ENCODE results near the gene ATOH8. TPM values are rescaled to one million over a fixed set of nuclear protein-coding genes. Genes with fewer than 3 reads are reported as not detected.

ATOH8 gene
- total RNA-seq, 3 donors from 2014 or later, result 20.8 to 167 (median 46.2) TPM

DNA sequence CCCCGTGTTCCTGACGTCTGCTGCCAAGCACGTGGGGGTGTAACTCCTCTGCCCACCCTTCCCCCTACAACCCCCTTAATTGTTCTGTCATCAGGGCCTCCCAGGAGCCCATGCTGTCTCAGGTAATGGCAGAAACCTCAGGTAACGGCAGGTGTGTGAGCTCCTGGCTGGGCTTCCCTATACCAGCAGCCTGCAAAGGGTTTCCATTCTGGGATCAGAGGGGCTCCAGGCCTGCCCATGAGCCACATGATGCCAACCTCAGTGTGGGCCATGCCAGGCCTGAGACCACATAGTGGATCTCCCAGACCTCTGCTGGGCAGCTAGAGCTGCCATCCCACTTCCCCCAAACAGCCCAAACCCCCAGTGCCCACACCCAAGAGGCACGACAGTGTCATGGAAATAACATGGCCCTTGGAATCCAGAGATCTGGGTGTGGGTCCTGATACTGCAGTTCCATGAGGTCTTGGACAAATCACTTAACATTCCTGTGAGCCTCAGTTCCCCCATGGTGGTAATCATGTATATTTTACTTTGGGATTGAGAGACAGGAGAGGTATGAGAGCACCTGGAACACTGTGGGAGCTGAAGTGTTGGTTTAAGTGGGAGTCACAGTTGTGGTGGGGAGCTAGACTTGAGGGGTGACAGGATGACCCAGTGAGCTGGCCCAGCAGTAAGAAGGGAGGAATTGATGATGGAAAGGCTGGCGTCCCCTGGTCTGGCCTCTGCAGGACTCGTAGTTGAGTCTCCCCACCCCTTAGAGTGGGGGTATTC is 59.6 kb downstream of the ATOH8 start:
- Histone ChIP-seq H3K27me3 (no peaks in the 10 kb centered on the region), H3K27ac (no peak overlapping the region), H3K9me3 (no peaks in the 10 kb centered on the region), H3K36me3 (no peaks in the 10 kb centered on the region), H3K4me1 (no peaks in the 10 kb centered on the region), H3K4me3 (no peak overlapping the region)
- TF ChIP-seq, protein P1, sequence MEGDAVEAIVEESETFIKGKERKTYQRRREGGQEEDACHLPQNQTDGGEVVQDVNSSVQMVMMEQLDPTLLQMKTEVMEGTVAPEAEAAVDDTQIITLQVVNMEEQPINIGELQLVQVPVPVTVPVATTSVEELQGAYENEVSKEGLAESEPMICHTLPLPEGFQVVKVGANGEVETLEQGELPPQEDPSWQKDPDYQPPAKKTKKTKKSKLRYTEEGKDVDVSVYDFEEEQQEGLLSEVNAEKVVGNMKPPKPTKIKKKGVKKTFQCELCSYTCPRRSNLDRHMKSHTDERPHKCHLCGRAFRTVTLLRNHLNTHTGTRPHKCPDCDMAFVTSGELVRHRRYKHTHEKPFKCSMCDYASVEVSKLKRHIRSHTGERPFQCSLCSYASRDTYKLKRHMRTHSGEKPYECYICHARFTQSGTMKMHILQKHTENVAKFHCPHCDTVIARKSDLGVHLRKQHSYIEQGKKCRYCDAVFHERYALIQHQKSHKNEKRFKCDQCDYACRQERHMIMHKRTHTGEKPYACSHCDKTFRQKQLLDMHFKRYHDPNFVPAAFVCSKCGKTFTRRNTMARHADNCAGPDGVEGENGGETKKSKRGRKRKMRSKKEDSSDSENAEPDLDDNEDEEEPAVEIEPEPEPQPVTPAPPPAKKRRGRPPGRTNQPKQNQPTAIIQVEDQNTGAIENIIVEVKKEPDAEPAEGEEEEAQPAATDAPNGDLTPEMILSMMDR (IDR thresholded peaks at IDR 0.05), result no peak
- no peak for TF ChIP-seq POLR2A (IDR thresholded peaks at IDR 0.05)
- no peak for TF ChIP-seq POLR2AphosphoS5 (IDR thresholded peaks at IDR 0.05)
- DNase-seq (ENCODE audit: low spot score in 2 of 2), result no peak
- intact Hi-C loops (cut with DNase I; ENCODE audit: low total_unique reads), result loop anchor here (5.0 kb wide), 1 partner anchor 86 kb away; no protein-coding TSS in a partner anchor

DNA sequence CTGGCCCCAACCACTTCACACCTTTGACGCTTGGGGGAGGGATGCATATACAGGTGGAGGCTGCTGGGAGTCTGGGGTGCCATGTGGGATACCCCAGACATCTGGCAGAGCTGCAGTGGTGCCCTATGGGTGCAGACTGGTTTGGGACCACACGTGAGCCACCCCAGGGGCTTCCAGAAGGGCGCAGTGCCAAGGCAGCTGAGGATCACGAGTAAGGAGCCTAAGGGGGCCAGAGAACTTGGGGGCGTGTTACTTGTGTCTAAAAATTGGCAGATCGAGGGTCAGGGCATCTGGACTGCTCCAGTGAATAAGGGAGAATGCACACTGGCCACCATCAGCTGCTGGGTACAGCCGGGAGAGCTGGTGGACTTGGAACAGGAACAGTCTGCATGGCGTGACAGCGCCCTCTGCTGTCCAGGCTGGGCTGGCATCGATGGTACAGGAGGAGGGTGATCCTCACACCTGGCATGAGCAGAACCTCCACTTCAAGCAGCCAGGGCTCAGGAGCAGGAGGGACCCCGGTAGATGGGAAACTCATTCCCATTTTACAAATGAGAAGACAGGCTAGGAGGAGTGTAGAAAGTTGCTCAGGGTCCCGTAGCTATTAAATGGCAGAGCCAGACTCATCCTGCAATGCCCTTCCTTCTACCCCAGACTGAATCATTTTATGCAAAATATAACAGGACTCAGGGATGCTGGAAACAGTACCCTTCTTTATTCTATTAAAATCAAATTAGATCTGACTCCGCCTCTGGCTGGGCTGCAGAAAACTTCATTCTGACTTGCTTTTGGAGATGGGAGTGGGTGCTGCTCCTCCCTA is 60.4 kb downstream of the ATOH8 start:
- Histone ChIP-seq H3K27ac (no peak overlapping the region), H3K9me3 (no peaks in the 10 kb centered on the region), H3K4me1 (no peaks in the 10 kb centered on the region), H3K4me3 (no peak overlapping the region), H3K36me3 (no peaks in the 10 kb centered on the region), H3K27me3 (no peaks in the 10 kb centered on the region)
- peak; percentile 89 to 93 for DNase-seq (ENCODE audit: low spot score in 2 of 2)
- TF ChIP-seq, protein P1 (IDR thresholded peaks at IDR 0.05), result peak; percentile 84 to 97 (median 95)
- TF ChIP-seq POLR2A (IDR thresholded peaks at IDR 0.05), result no peak
- TF ChIP-seq POLR2AphosphoS5 (IDR thresholded peaks at IDR 0.05), result peak; percentile 15 to 42 (median 27)
- intact Hi-C loops (cut with DNase I; ENCODE audit: low total_unique reads), result loop anchor here (5.0 kb wide), 1 partner anchor 87 kb away; no protein-coding TSS in a partner anchor

DNA sequence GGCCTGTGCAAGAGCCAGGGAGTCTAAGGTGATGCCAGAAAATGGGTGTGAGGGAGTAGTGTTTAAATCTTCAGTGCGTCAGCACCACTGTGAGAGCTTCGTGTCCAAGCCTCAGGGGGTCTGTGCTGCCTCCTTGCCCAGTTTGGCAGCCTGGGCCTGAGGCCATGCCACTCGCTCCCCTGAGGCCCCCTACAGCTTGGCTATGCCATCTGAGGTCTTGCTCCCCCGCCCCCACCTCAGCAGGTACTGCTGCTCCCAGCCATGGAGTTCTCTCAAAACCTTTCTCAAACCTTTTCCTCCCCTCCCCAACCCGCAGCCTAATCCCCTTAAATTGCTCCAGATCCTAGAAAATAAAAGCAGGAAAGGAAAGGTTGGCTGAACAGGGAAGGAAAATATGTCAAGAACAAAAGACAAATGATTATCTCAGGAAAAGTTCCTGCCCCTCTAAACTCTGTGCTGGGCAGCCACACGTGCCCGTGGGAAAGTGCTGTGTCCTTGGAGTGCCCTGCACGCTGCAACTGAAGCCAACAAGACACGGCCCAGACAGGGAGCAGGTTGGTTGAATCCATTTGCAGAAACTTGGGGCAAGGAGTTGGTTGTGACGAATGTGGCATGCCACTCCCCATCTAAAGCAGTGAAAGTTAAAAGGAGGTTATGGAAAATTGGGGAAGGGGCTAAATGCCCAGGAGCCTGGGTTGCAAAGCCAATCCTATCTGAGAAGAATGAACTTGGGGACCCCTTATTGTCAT is 61.2 kb downstream of the ATOH8 start:
- Histone ChIP-seq H3K4me3 (no peak overlapping the region), H3K9me3 (no peaks in the 10 kb centered on the region), H3K27ac (no peak overlapping the region), H3K36me3 (no peaks in the 10 kb centered on the region), H3K4me1 (no peaks in the 10 kb centered on the region), H3K27me3 (no peaks in the 10 kb centered on the region)
- TF ChIP-seq POLR2AphosphoS5 (IDR thresholded peaks at IDR 0.05) (no peak), POLR2A (IDR thresholded peaks at IDR 0.05) (no peak)
- TF ChIP-seq, protein P1 (IDR thresholded peaks at IDR 0.05), result no peak
- DNase-seq (ENCODE audit: low spot score in 2 of 2), result no peak
- intact Hi-C loops (cut with DNase I; ENCODE audit: low total_unique reads), result loop anchor here (5.0 kb wide), 1 partner anchor 88 kb away; no protein-coding TSS in a partner anchor

DNA sequence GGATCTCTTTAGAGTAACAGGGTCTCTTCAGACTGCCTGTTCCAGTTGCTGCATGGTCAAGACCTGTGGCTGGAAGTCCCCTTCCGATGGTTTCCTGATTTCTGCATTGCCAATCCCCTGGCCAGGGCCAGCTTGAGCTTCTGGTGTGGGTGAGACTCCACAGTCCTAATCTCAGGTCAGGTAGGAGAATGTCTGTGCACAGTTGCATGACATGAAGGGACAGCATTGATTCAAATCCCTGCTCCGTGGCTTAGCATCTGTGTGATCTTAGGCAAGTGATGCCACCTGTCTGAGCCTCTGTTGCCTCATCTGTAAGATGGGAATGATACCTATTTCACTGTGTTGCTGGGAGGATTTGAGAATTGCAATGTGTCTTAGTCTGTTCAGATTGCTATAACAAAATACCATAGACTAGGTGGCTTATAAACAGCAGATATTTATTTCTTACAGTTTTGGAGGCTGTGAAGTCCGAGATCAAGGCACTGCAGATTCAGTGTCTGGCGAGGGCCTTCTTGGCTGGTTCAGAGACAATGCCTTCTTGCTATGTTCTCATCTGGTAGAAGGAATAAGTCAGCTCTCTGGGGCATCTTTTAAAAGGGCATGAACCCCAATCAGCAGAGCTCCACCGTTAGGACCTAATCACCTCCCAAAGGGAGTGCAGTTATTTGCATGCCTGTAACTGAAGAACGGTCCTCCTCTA is 66.2 kb downstream of the ATOH8 start:
- no peak overlapping the region for H3K4me3 ChIP-seq
- intact Hi-C loops (cut with DNase I; ENCODE audit: low total_unique reads), result loop anchor here (5.0 kb wide), 1 partner anchor 262 kb away; no protein-coding TSS in a partner anchor
- no peaks in the 10 kb centered on the region for H3K36me3 ChIP-seq
- H3K27me3 ChIP-seq, result no peaks in the 10 kb centered on the region
- H3K27ac ChIP-seq, result no peak overlapping the region
- no peaks in the 10 kb centered on the region for H3K4me1 ChIP-seq
- H3K9me3 ChIP-seq, result no peaks in the 10 kb centered on the region
- TF ChIP-seq POLR2A (IDR thresholded peaks at IDR 0.05) (no peak), POLR2AphosphoS5 (IDR thresholded peaks at IDR 0.05) (no peak)
- TF ChIP-seq, protein P1 (IDR thresholded peaks at IDR 0.05), result no peak
- no peak for DNase-seq (ENCODE audit: low spot score in 2 of 2)
